Erythroblast (primary cell): ENCODE results near the gene APPBP2.

Experiments used
- GATA1 ChIP-seq: IDR thresholded peaks from 2 replicates; pipeline ENCODE4 v1.6.1; 2011; ENCODE audit warnings: low read depth, mild to moderate bottlenecking, control low read depth, low read length, moderate library complexity
- POLR2A ChIP-seq: IDR thresholded peaks from 2 replicates; pipeline ENCODE4 v1.6.1; 2011; ENCODE audit warnings: mild to moderate bottlenecking, low read length

DNA sequence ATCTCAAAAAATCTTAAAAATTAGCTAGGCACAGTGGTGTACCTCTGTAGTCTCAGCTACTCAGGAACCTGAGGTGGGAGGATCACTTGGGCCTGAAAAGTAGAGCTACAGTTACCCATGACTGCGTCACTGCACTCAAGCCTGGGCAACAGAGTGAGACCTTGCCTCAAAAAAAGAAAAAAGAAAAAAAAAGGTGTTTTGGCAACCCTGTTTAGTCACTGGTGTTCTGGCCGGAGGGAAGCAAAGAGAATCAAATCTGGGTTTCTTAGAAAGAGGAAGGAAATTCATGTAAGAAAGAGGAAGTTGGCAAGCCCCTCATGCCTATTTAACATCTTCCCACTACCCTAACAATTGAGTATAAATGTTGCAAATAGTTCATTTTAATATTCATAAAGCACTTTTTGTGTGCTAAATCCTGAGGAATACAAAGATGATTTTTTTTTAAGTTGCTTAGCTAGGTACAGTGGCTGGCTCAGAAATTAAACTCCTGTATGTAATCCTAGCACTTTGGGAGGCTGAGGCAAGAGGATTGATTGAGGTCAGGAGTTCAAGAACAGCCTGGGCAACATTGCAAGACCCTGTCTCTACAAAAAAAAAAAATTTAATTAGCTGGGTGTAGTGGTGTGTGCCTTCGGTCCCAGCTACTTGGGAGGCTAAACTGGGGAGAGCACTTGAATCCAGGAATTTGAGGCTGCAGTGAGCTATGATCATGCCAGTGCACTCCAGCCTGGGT lies 127.6 kb downstream of the APPBP2 start:
- TF ChIP-seq POLR2A (no peak), GATA1 (no peak)
